Neural crest cell (in vitro differentiated cells): ENCODE measurements around the gene FRA10AC1. TPM values are rescaled to one million over a fixed set of nuclear protein-coding genes. Genes with fewer than 3 reads are reported as not detected.

Experiments used
- DNase-seq: peaks from one replicate; pipeline ENCODE4 v3.0.0; 2021; ENCODE audit warnings: low read depth, mixed read lengths, low spot score
- H3K27ac Mint-ChIP-seq: one replicate; pipeline ENCODE4 v1.8.0; 2021; ENCODE audit warnings: mild to moderate bottlenecking, mixed read lengths; ENCODE audit not compliant: unreplicated experiment
- H3K27me3 Mint-ChIP-seq: 2 replicates; pipeline ENCODE4 v1.8.0; 2021; ENCODE audit warnings: low read depth, mild to moderate bottlenecking, mixed read lengths
- H3K36me3 Mint-ChIP-seq: 2 replicates; pipeline ENCODE4 v1.8.0; 2021; ENCODE audit warnings: low read depth, mild to moderate bottlenecking, mixed read lengths
- H3K4me1 Mint-ChIP-seq: 2 replicates; pipeline ENCODE4 v1.8.0; 2021; ENCODE audit warnings: mixed read lengths
- H3K4me3 Mint-ChIP-seq: one replicate; pipeline ENCODE4 v1.8.0; 2021; ENCODE audit warnings: mild to moderate bottlenecking, mixed read lengths
- H3K9me3 Mint-ChIP-seq: 2 replicates; pipeline ENCODE4 v1.8.0; 2021; ENCODE audit warnings: mixed read lengths
- CTCF ChIP-seq: fragments of 200-600 bp; sonication (generic); conservative IDR thresholded peaks from 2 replicates; pipeline ENCODE4 v1.5.0; 2021; ENCODE audit warnings: antibody characterized with exemption, mild to moderate bottlenecking
- total RNA-seq: library from RNA; stranded (reverse); gene quantifications from 2 replicates; pipeline ENCODE4 v1.2.1, GENCODE V29; 2021

Gene FRA10AC1
- total RNA-seq, 1 donor from 2014 or later, result 14.2 TPM

- no peak overlapping the region for H3K27ac Mint-ChIP-seq
- peaks cover 4% of the 10 kb centered on the region for H3K9me3 Mint-ChIP-seq
- no peaks in the 10 kb centered on the region for H3K4me1 Mint-ChIP-seq
- DNase-seq, result no peak
- no peaks in the 10 kb centered on the region for H3K36me3 Mint-ChIP-seq
- H3K4me3 Mint-ChIP-seq, result no peak overlapping the region
- TF ChIP-seq CTCF, result no peak
- no peaks in the 10 kb centered on the region for H3K27me3 Mint-ChIP-seq
Measured at GRCh38 chr10:93712593-93712992, 10.2 kb upstream of the FRA10AC1 start.

- no peak overlapping the region for H3K4me3 Mint-ChIP-seq
- TF ChIP-seq CTCF, result no peak
Measured at GRCh38 chr10:93711891-93712290, 9.5 kb upstream of the FRA10AC1 start.

GRCh38 chr10:93710333-93710909, 8.0 kb upstream of the FRA10AC1 start:
- Mint-ChIP-seq H3K9me3 (peaks cover 4% of the 10 kb centered on the region), H3K36me3 (no peaks in the 10 kb centered on the region), H3K27ac (no peak overlapping the region), H3K4me3 (no peak overlapping the region), H3K4me1 (no peaks in the 10 kb centered on the region), H3K27me3 (no peaks in the 10 kb centered on the region)
- TF ChIP-seq CTCF, result no peak
- DNase-seq, result no peak

More at GRCh38 chr10:93711891-93712290, 9.5 kb upstream of the FRA10AC1 start:
- Mint-ChIP-seq H3K9me3 (peaks cover 4% of the 10 kb centered on the region), H3K27ac (no peak overlapping the region), H3K4me1 (no peaks in the 10 kb centered on the region), H3K36me3 (no peaks in the 10 kb centered on the region), H3K27me3 (no peaks in the 10 kb centered on the region)
- no peak for DNase-seq

GRCh38 chr10:93707623-93708022, 5.2 kb upstream of the FRA10AC1 start:
- Mint-ChIP-seq H3K9me3 (peaks cover under 1% of the 10 kb centered on the region), H3K4me1 (peaks cover 3% of the 10 kb centered on the region), H3K27me3 (no peaks in the 10 kb centered on the region), H3K36me3 (no peaks in the 10 kb centered on the region), H3K4me3 (no peak overlapping the region), H3K27ac (no peak overlapping the region)
- no peak for DNase-seq
- TF ChIP-seq CTCF, result no peak

- H3K36me3 Mint-ChIP-seq, result no peaks in the 10 kb centered on the region
- peaks cover 3% of the 10 kb centered on the region for H3K4me1 Mint-ChIP-seq
- H3K4me3 Mint-ChIP-seq, result no peak overlapping the region
- TF ChIP-seq CTCF, result no peak
- no peak for DNase-seq
- no peaks in the 10 kb centered on the region for H3K9me3 Mint-ChIP-seq
- no peaks in the 10 kb centered on the region for H3K27me3 Mint-ChIP-seq
- H3K27ac Mint-ChIP-seq, result no peak overlapping the region
Measured at GRCh38 chr10:93704451-93704850, 2.1 kb upstream of the FRA10AC1 start.
